DND-41 (cell line): ENCODE results near the gene ELL2.

ENCODE experiments used
- CTCF ChIP-seq: IDR thresholded peaks from 2 replicates; pipeline ENCODE4 v1.5.1; 2012; ENCODE audit warnings: borderline replicate concordance, low read length, moderate library complexity, mild to moderate bottlenecking; ENCODE audit not compliant: poor library complexity, severe bottlenecking; ENCODE audit errors: extremely low read depth
- EZH2 ChIP-seq: IDR thresholded peaks from 3 replicates; pipeline ENCODE4 v1.6.1; 2012; ENCODE audit warnings: borderline replicate concordance, low read depth, mild to moderate bottlenecking, moderate library complexity, low read length, inconsistent platforms; ENCODE audit not compliant: severe bottlenecking

- TF ChIP-seq CTCF (no peak), EZH2 (no peak)
Observed at GRCh38 chr5:95939465-95939864, 22.2 kb downstream of the ELL2 start.
